Hepatocyte (in vitro differentiated cells): ENCODE data around the gene STARD13.

Experiments used
- EZH2 ChIP-seq: fragments of 200-600 bp; sonication (generic); IDR thresholded peaks from 2 replicates; pipeline ENCODE4 v1.6.1; 2016; ENCODE audit warnings: antibody characterized with exemption, mild to moderate bottlenecking, borderline replicate concordance
- TF ChIP-seq, protein P1 (sequence below): fragments of 200-600 bp; sonication (generic); IDR thresholded peaks from 2 replicates; pipeline ENCODE4 v1.5.1; 2016; ENCODE audit warnings: antibody characterized with exemption, mild to moderate bottlenecking; ENCODE audit not compliant: poor library complexity

DNA sequence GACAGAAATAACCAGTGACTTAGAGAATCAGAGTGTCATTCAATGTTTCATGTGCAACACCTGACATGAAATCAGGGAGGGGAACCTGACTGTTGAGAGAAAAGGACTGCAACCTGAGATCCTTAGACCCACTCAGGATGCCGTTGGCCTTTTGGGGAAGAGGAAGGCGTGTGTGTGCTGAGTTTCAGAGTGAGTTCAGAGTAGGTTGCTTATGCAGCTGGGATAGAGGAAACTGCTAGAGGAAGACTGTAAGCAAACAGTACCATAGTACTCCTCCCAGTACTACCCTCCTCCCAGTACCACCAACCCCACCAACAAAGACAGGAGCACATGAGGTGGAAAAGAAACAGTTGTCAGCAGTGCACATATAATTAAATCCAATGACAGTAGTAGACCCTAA, 205.6 kb downstream of the STARD13 start:
- TF ChIP-seq EZH2, result no peak
- TF ChIP-seq, protein P1, sequence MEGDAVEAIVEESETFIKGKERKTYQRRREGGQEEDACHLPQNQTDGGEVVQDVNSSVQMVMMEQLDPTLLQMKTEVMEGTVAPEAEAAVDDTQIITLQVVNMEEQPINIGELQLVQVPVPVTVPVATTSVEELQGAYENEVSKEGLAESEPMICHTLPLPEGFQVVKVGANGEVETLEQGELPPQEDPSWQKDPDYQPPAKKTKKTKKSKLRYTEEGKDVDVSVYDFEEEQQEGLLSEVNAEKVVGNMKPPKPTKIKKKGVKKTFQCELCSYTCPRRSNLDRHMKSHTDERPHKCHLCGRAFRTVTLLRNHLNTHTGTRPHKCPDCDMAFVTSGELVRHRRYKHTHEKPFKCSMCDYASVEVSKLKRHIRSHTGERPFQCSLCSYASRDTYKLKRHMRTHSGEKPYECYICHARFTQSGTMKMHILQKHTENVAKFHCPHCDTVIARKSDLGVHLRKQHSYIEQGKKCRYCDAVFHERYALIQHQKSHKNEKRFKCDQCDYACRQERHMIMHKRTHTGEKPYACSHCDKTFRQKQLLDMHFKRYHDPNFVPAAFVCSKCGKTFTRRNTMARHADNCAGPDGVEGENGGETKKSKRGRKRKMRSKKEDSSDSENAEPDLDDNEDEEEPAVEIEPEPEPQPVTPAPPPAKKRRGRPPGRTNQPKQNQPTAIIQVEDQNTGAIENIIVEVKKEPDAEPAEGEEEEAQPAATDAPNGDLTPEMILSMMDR, result no peak
